HCT116 (cell line): ENCODE data around the gene CD68. TPM values are rescaled to one million over a fixed set of nuclear protein-coding genes. Genes with fewer than 3 reads are reported as not detected.

Experiments used
- ATAC-seq: fragments of 200-7000 bp; cut with Tn5 transposase; 2 replicates; pipeline ENCODE4 v1.9.1; 2020; ENCODE audit warnings: mild to moderate bottlenecking, moderate library complexity
- BruUV-seq: library from RNA; stranded (reverse); fragments of 400-500 nt; replicated peaks from 2 replicates; lab custom pipeline; 2021; lab: Mats Ljungman, UMichigan
- CTCF ChIA-PET: fragments of 300-600 bp; sonication (Branson Sonifier 250); formaldehyde crosslinking; loops from one replicate; lab custom pipeline; 2021; ENCODE audit warnings: antibody characterized with exemption; lab: Charles Lee
- POLR2A ChIA-PET: fragments of 300-600, 350-600 bp; sonication (Branson Sonifier 250); formaldehyde crosslinking; loops from one replicate; lab custom pipeline; 2021; ENCODE audit warnings: antibody characterized with exemption; lab: Charles Lee
- RAD21 ChIA-PET, 2 experiments: fragments of 300-600 bp; sonication (Branson Sonifier 250); formaldehyde crosslinking; loops; one replicate each; lab custom pipeline; 2023; ENCODE audit warnings: low total read pairs in 2 of 2; ENCODE audit not compliant: uncharacterized antibody in 2 of 2, unreplicated experiment in 2 of 2, low non-redundant PET in 1 of 2; lab: Charles Lee
- DNase-seq: peaks from one replicate; pipeline ENCODE4 v3.0.0-alpha.2; 2010; ENCODE audit warnings: low read depth, low spot score
- H2AFZ ChIP-seq: fragments of 200-600 bp; shearing (Covaris generic), sonication (generic); 2 replicates; pipeline ENCODE4 v1.6.1; 2017; ENCODE audit warnings: low read depth, mixed run types, mixed read lengths, antibody characterized with exemption, low read length; ENCODE audit not compliant: poor library complexity, severe bottlenecking
- H3K27ac ChIP-seq: 2 replicates; pipeline ENCODE4 v1.5.1; 2012; ENCODE audit warnings: low read depth, low read length
- H3K27me3 ChIP-seq: fragments of 200-600 bp; sonication (generic); 2 replicates; pipeline ENCODE4 v1.6.1; 2016; ENCODE audit warnings: mixed run types, low read length, mixed read lengths; ENCODE audit not compliant: insufficient read depth
- H3K36me3 ChIP-seq, 2 experiments: fragments of 200-500 bp in 1 of 2; fragments of 200-600 bp in 1 of 2; sonication (Bioruptor generic) in 1 of 2; sonication (generic) in 1 of 2; 2 replicates each; pipeline versions ENCODE4 v1.5.1 to v1.6.1; 2014 to 2016; ENCODE audit warnings: low read length in 2 of 2, inconsistent platforms in 1 of 2, mixed read lengths in 1 of 2, mixed run types in 1 of 2; ENCODE audit not compliant: insufficient read depth in 2 of 2, control insufficient read depth in 1 of 2
- H3K4me1 ChIP-seq, 2 experiments: fragments of 200-600 bp in 1 of 2; sonication (generic) in 1 of 2; 2 replicates each; pipeline versions ENCODE4 v1.5.1 to v1.6.1; 2012 to 2017; ENCODE audit warnings: low read length in 2 of 2, inconsistent platforms in 1 of 2, mild to moderate bottlenecking in 1 of 2, mixed read lengths in 1 of 2, mixed run types in 1 of 2, moderate library complexity in 1 of 2; ENCODE audit not compliant: insufficient read depth in 2 of 2, control insufficient read depth in 1 of 2
- H3K4me2 ChIP-seq: fragments of 200-600 bp; sonication (generic); 2 replicates; pipeline ENCODE4 v1.6.1; 2017; ENCODE audit warnings: mixed run types, low read length, mixed read lengths
- H3K4me3 ChIP-seq, 2 experiments: fragments of 200-600 bp in 1 of 2; sonication (generic) in 1 of 2; replicated peaks in 1 of 2; 2 replicates each; pipeline ENCODE4 v1.5.1; 2011 to 2016; ENCODE audit warnings: low read length in 2 of 2, control low read depth in 1 of 2, low read depth in 1 of 2, mild to moderate bottlenecking in 1 of 2, mixed read lengths in 1 of 2, mixed run types in 1 of 2
- H3K79me2 ChIP-seq: fragments of 200-600 bp; sonication (generic); 2 replicates; pipeline ENCODE4 v1.6.1; 2017; ENCODE audit warnings: mild to moderate bottlenecking, mixed run types, low read length, moderate library complexity, mixed read lengths; ENCODE audit not compliant: insufficient read depth
- H3K9ac ChIP-seq: fragments of 200-600 bp; sonication (generic); 2 replicates; pipeline ENCODE4 v1.6.1; 2016; ENCODE audit warnings: low read length, mixed read lengths
- H3K9me2 ChIP-seq: fragments of 200-600 bp; sonication (generic), shearing (Covaris generic); 2 replicates; pipeline ENCODE4 v1.6.1; 2017; ENCODE audit warnings: mixed run types, mild to moderate bottlenecking, moderate library complexity; ENCODE audit not compliant: insufficient read depth
- H3K9me3 ChIP-seq, 2 experiments: fragments of 200-500 bp in 1 of 2; fragments of 200-600 bp in 1 of 2; sonication (Bioruptor generic) in 1 of 2; sonication (generic) in 1 of 2; 2 replicates each; pipeline ENCODE4 v1.6.1; 2014 to 2017; ENCODE audit warnings: low read length in 2 of 2, mixed read lengths in 2 of 2, inconsistent platforms in 1 of 2, low read depth in 1 of 2, mild to moderate bottlenecking in 1 of 2, mixed run types in 1 of 2, moderate library complexity in 1 of 2; ENCODE audit not compliant: control insufficient read depth in 1 of 2, insufficient read depth in 1 of 2
- H4K20me1 ChIP-seq: fragments of 200-600 bp; sonication (generic), shearing (Covaris generic); 2 replicates; pipeline ENCODE4 v1.6.1; 2017; ENCODE audit warnings: mixed run types, mild to moderate bottlenecking, moderate library complexity; ENCODE audit not compliant: insufficient read depth
- EZH2phosphoT487 ChIP-seq: fragments of 200-600 bp; IDR thresholded peaks from 2 replicates; pipeline ENCODE4 v1.6.1; 2018; ENCODE audit warnings: antibody characterized with exemption, borderline replicate concordance
- ZFX ChIP-seq: fragments of 450-650 bp; IDR thresholded peaks from 2 replicates; pipeline ENCODE4 v1.6.1; 2017
- ZNF274 ChIP-seq: fragments of 200-500 bp; sonication (Bioruptor generic); IDR thresholded peaks from 2 replicates; pipeline ENCODE4 v1.6.1; 2014; ENCODE audit warnings: mild to moderate bottlenecking, low read depth, low read length, inconsistent platforms
- intact Hi-C: fragments of 100-400 bp; cut with micrococcal nuclease; formaldehyde crosslinking; loops from 2 replicates; pipeline ENCODE4 v1.10.0; 2022
- total RNA-seq: library from RNA; stranded (reverse); gene quantifications from one replicate; pipeline ENCODE4 v1.2.1, GENCODE V29; 2021; ENCODE audit not compliant: unreplicated experiment
- TF ChIP-seq, protein P1 (sequence below), 3 experiments: fragments of 200-600 bp in 1 of 3; sonication (generic) in 1 of 3; IDR thresholded peaks in 2 of 3; conservative IDR thresholded peaks in 1 of 3; 2 replicates each; pipeline ENCODE4 v1.5.1; 2012 to 2017; ENCODE audit warnings: low read depth in 2 of 3, low read length in 2 of 3, antibody characterized with exemption in 1 of 3, borderline replicate concordance in 1 of 3, control low read depth in 1 of 3, mild to moderate bottlenecking in 1 of 3, mixed read lengths in 1 of 3, mixed run types in 1 of 3, moderate library complexity in 1 of 3; ENCODE audit not compliant: insufficient read depth in 1 of 3

Gene CD68
- total RNA-seq, 1 experiment from 2014 or later, result 7.0 TPM

- Histone ChIP-seq H4K20me1 (no peaks in the 10 kb centered on the region), H3K27ac (peak overlapping the region; percentile 86), H3K9me3 (no peaks in the 10 kb centered on the region), H3K27me3 (no peaks in the 10 kb centered on the region), H3K79me2 (peaks cover 40% of the 10 kb centered on the region), H2AFZ (no peak overlapping the region), H3K9me2 (no peaks in the 10 kb centered on the region)
- no peak for DNase-seq
- POLR2A ChIA-PET, result interaction anchor here (0.6 to 2.0 kb wide), 12 partner anchors 12 to 613 kb away, joined by 3 to 7 read pairs (median 3); partner anchors contain the start of genes MPDU1, POLR2A, TMEM102 and TNK1
- intact Hi-C loops, result loop anchor here (1.0 to 10.0 kb wide), 5 partner anchors 46 to 204 kb away; partner anchors contain the start of genes CHRNB1, POLR2A and SLC35G6
- BruUV-seq, result no TSS peak
- TF ChIP-seq ZFX, result peak; percentile 43; the same call in 1 of the 2 replicates
- TF ChIP-seq, protein P1, sequence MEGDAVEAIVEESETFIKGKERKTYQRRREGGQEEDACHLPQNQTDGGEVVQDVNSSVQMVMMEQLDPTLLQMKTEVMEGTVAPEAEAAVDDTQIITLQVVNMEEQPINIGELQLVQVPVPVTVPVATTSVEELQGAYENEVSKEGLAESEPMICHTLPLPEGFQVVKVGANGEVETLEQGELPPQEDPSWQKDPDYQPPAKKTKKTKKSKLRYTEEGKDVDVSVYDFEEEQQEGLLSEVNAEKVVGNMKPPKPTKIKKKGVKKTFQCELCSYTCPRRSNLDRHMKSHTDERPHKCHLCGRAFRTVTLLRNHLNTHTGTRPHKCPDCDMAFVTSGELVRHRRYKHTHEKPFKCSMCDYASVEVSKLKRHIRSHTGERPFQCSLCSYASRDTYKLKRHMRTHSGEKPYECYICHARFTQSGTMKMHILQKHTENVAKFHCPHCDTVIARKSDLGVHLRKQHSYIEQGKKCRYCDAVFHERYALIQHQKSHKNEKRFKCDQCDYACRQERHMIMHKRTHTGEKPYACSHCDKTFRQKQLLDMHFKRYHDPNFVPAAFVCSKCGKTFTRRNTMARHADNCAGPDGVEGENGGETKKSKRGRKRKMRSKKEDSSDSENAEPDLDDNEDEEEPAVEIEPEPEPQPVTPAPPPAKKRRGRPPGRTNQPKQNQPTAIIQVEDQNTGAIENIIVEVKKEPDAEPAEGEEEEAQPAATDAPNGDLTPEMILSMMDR (IDR thresholded peaks at IDR 0.05 in 2 of 3, conservative IDR thresholded peaks at IDR 0.05 in 1 of 3; ENCODE audit: borderline replicate concordance in 1 of 3, insufficient read depth in 1 of 3, low read depth in 2 of 3, low read length in 2 of 3), result peak in 2 of 3 experiments; percentile 54 to 68; a peak in 4 of 6 replicates
- no peak for TF ChIP-seq ZNF274
- TF ChIP-seq EZH2phosphoT487, result no peak
- TF ChIP-seq, all 23 proteins: peak for 2
- H3K36me3 ChIP-seq, result peaks cover 17 to 21% of the 10 kb centered on the region in 2 experiments
- peaks cover 27 to 55% of the 10 kb centered on the region in 2 experiments for H3K4me1 ChIP-seq
- ChIA-PET CTCF (interaction anchor here (0.6 to 2.4 kb wide), 30 partner anchors 8 to 514 kb away, joined by 3 to 37 read pairs (median 4); partner anchors contain the start of genes CD68, NEURL4, PLSCR3 and SLC2A4), RAD21 (interaction anchor here (1.0 to 1.7 kb wide), 2 partner anchors 11 to 204 kb away, joined by 3 to 4 read pairs; no protein-coding TSS in a partner anchor)
- H3K9ac ChIP-seq, result peak overlapping the region; percentile 98
- H3K4me3 ChIP-seq, result peak overlapping the region; percentile 79 to 83
- ATAC-seq, result peak; percentile 65
- H3K4me2 ChIP-seq, result peak overlapping the region; percentile 95
Measured at GRCh38 chr17:7560172-7561027, 19.0 kb upstream of the CD68 start.
